HG03280 (cell line): Measurements from ENCODE around the gene LLGL2.
"Not testable (repeated sequence)": the region's sequence is repeated elsewhere in the genome, so short reads cannot be mapped to it uniquely, and the experiment has no call there.

ENCODE experiments used
- ATAC-seq: cut with Tn5 transposase; IDR thresholded peaks from one replicate; pipeline ENCODE4 v1.9.1; 2021; ENCODE audit warnings: mild to moderate bottlenecking, moderate library complexity; ENCODE audit not compliant: unreplicated experiment

Gene LLGL2

GRCh38 chr17:75588596-75589011 is 63.1 kb downstream of the LLGL2 start:
- no peak for ATAC-seq

DNA sequence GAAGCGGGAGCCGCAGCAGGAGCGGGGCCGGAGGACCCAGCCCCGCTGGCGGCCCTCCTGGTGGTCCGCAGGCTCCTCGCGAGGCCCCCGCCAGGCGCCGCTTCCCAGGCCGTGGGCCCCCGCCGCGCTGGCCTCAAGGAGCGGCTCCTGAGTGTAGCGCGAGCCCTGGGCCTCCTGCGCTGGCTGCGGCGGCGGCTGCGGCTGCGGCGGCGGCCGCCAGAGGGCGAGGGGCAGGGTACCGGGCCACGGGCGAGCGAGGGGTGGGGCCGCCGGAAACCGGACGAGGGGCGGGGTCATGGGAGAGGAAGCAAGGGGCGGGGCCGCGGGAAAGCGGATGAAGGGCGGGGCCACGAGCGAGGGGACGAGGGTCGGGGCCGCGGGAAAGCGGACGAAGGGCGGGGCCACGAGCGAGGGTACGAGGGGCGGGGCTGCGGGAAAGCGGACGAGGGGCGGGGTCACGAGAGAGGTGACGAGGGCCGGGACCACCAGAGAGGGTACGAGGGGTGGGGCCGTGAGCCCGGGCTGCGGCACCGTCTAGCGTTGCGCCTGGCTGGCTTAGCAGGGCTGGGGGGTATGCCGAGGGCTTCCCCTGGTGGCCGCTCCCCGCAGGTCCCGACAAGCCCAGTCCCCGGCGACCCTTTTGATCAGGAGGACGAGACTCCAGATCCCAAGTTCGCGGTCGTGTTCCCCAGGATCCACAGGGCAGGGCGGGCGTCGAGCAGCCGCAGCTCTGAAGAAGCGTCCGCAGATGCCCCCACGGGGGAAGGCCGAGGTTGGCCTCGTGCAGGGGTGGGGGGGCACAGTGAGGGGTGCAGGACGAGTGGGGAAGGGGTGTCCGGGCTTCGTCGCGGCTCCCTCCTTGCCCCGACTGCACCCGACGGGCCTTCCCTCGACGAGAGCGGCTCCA is 63.8 kb downstream of the LLGL2 start:
- ATAC-seq: peak; percentile 73

GRCh38 chr17:75589919-75590303 is 64.4 kb downstream of the LLGL2 start:
- no peak for ATAC-seq

DNA sequence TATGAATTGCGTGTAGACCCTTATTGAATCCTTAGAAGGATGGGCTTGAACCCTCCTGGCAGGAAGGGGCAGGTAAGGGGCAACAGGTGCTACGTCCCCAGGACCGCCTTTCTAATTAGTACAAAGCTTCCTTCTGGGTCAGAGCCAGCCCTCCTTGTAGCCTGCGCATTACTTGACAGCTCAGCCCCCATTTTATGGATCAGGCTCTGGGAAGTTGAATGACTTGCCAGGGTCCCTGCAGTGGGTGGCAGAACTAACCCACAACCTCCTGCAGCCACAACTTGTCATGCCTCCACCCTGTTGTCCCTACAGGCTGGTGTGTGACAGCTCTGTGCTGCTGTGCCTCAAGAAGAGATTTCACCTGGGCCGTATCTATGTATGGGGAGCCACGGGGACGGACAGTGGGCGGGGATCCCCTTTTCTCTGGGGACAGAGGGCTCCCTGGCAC is 64.8 kb downstream of the LLGL2 start:
- no peak for ATAC-seq

DNA sequence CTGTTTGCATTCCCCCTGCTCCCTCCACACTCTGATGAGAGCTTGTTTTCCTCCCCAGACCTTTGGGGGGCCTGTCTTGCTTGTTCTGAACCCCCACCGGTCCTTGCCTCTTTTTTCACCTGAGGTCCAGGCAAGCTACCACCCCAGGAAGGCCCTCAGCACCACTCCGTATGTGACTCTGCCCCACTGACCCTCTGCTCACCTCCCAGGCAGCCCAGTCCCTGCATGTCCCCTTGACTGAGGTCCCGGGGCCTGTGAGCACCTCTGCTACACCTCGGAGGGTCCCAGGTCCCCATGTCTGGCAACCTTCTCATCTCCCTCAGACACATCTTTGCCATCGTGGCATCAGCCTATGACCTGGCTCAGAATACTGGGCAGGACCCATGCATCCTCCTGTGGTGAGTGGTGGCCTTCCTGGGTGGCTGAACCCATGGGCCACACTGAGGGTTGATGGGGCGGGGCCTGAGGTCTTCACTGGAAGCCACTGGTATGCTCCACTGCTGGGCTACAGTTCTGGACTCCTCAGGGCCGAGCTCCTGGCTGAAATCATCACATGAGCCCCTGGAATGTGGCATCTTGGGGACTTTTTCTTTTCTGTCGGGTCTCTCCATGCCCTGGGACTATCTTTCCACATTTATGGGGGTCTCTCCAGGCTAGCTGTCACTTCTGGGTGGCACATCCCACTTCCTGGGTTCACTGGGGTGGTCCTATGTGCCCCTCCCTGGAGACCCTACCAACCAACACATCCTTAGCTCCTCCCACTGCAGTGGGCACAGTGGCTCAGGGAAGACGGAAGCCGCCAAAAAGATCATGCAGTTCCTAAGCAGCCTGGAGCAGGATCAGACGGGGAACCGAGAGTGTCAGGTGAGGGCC is 65.6 kb downstream of the LLGL2 start:
- no peak for ATAC-seq

GRCh38 chr17:75591722-75592302 is 66.3 kb downstream of the LLGL2 start:
- no peak for ATAC-seq

DNA sequence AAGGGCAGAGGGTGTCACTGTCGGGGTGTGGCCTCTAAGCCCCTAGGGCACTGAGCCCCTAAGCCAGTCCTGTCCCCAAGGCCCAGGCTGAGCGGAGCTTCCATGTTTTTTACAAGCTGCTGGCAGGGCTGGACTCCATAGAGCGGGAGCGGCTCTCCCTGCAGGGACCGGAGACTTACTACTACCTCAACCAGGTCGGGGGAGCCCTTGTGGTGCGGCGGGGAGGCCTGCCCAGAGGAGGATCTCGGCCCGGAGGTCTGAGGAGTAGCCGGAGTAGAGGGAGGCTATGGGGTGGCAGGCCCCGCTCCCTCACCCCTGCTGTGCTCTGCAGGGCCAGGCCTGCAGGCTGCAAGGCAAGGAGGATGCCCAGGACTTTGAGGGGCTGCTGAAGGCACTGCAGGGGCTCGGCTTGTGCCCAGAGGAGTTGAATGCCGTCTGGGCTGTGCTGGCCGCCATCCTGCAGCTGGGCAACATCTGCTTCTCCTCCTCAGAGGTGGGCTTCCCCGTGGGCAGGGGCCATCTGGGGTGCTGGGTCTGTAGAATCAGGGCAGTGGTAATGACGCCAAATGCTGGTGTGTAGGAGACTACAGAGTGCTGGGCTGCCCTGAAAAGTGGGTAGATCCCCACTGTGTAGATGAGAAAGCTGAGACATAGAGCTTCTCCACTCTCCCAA is 67.0 kb downstream of the LLGL2 start:
- no peak for ATAC-seq

DNA sequence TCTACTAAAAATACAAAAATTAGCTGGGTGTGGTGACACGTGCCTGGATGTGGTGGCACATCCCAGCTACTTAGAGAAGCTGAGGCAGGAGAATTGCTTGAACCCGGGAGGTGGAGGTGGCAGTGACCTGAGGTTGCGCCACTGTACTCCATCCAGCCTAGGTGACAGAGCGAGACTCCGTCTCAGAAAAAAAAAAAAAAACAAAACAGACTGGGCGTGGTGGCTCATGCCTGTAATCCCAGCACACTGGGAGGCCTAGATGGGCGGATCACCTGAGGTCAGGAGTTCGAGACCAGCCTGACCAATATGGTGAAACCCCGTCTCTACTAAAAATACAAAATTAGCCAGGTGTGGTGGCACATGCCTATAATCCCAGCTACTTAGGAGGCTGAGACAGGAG is 67.9 kb downstream of the LLGL2 start:
- ATAC-seq: not testable (repeated sequence)

DNA sequence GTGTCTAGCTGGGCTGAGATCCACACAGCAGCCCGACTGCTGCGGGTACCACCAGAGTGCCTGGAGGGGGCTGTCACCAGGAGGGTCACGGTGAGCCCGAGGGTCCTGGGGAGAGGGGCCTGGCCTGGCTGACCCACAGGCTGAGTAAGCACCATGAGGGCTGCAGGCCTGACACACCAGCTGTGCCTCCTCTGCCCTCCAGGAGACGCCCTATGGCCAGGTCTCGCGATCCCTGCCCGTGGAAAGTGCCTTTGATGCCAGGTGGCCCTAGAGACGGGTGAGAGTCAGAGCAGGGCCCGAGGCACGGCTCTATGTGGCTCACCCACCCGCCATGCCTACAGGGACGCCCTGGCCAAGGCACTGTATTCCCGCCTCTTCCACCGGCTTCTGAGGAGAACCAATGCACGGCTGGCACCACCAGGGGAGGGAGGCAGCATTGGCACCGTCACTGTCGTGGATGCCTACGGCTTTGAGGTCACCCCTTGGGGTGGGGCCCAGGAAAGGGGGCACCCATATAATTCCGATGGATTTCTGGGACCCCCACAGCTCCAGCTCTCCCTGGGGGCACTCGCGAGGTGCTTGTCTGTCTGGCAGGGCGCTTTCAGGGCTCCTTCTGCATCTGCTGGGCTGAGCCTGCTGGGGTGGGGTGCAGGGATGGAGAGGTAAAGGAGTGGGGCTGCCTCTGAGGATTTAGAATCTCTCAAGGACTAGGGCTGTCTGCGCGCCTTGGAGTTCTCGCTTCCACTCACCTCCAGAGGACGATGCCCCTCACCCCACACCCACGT is 69.2 kb downstream of the LLGL2 start:
- ATAC-seq: no peak

- no peak for ATAC-seq
Observed at GRCh38 chr17:75595284-75595919, 69.9 kb downstream of the LLGL2 start.

DNA sequence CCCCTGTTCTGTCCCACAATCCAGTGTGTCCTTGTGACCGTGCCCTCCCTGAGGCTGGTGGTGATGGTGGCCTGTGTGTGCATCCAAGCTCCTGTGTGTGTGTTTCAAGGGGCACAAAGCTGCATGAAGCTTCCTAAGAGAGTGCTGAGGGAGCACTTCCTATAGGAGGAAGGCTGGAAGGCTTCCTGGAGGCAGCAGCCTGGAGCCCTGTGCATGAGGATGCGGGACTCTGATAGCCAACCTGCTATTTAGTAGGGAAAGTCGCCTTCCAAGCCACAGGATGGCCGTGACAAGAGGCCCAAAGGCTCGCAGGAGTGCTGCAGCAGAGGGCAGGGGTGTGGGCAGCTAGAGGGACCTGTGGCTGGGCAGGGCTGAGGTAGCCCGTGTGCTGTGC is 70.4 kb downstream of the LLGL2 start:
- no peak for ATAC-seq

DNA sequence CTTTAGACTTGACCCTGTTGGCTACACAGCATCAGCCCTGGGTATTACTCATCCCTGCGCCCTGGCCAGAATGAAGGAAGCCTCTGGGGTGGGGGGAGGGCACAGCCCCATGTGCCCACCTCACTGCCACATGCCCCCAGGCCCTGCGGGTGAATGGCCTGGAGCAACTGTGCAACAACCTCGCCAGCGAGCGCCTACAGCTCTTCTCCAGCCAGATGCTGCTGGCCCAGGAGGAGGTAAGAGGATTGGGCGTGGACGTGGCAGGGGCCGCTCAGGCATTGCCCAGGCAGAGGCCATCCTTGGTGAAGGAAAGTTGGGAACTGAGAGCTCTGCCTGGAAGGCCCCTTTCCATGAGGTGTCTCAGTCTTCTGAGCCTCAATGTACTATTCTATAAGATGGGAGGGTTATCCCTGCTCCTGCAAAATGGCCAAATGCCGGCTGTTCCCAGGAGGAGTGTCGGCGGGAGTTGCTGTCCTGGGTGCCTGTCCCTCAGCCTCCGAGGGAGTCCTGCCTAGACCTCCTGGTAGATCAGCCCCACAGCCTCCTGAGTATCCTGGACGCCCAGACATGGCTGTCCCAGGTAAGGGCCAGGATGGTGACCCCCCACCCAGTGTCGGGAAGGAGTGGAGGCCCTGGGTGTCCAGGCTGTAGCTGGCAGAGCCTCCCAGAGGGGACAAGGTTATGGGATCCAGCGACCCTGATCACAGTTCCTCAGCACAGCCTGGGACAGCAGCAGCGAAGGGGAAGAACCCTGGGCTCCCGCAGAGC is 71.0 kb downstream of the LLGL2 start:
- no peak for ATAC-seq

DNA sequence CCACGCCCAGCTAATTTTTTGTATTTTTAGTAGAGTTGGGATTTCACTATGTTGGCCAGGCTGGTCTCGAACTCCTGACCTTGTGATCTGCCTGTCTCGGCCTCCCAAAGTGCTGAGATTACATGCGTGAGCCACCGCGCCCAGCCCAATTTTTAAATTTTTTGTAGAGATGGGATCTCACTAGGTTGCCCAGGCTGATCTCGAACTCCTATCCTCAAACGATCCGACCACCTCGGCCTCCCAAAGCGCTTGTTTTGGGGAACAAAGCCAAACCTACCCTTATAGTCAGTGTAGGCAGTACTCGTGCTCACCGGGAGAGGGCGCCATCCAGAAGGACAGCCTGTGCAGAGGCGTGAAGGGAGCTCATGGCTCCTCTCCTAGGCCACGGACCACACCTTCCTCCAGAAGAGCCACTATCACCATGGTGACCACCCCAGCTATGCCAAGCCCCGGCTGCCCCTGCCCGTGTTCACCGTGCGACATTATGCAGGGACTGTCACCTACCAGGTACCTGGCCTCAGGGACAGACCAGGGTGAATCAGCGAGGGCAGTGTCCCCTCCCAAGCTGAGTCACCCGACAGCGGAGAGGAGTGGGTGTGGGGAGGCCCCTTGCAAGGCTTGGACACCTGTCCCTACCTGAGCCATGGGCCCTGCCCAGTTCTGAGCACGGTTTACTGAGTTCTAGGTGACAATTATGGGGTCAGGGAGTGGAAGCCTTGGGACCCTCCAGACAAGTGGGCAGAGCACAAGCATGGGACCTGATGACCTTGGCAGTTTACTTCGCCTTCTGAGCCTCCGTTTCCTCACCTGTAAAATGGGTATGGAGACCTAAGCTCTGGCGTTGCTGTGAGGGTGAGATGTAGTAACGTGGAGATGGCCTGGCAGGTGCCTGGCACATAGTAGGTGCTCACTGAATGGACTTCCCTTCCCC is 75.8 kb downstream of the LLGL2 start:
- ATAC-seq: no peak

DNA sequence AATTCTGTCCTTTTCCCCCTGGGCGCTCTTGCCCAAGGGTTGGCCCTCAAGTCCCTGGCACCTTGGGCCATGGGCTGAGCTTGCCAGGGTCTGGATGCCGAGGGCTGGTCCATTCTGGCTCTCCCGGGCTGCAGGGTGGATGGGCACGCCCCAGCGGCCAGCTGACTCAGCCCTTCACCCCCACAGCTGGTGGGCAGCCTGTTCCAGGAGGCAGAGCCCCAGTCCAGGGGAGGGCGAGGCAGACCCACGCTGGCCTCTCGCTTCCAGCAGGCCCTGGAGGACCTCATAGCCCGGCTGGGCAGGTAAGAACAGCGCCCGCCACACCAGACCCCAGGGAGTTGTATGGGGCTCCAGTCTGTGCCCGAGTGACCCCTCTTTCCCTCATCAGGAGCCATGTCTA is 77.1 kb downstream of the LLGL2 start:
- no peak for ATAC-seq

DNA sequence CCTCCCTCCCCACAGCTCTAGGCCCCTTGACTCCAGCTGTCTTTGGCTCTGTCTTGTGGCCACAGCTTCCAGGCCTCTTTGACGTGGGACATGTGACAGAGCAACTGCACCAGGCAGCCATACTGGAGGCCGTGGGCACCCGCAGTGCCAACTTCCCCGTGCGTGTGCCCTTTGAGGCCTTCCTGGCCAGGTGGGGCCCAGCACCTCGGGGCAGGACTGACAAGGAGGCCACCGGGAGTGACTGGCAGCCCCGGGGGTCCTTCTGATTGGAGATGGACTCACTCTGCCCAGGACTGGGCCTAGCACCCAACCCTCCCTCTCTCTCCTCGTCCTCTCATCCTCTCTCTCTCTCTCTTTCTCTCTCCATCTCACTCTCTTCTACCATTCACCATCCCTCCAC is 77.6 kb downstream of the LLGL2 start:
- no peak for ATAC-seq

DNA sequence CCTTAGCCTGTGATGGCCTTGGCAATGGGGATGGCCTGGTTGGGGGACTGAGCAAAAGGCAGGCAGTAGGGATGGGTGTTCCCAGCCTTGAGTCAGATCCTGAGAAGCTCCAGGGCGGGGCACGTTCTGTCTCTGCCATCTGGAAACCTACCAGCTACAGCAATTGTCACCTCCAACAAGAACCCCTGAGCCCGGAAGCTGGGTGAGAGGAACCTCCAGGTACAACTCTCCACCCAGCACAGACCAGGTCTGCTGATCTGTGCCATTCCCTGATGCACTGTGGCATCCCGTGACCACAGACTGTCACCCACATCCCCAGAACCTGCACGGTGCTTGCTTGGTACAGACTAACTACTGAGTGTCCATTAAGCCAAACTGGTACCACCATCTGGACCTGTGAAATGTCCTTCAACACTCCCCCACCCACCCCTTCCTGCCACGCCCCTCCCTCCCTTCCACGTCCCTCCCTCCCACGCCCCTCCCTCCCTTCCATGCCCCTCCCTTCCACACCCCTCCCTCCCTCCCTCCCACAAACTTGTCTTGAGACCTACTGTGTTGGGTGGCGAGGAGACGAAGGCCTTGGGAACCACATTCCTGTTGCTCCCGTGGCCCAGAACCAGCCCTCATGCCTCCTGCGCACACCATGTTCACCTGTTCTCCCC is 78.7 kb downstream of the LLGL2 start:
- ATAC-seq: no peak

DNA sequence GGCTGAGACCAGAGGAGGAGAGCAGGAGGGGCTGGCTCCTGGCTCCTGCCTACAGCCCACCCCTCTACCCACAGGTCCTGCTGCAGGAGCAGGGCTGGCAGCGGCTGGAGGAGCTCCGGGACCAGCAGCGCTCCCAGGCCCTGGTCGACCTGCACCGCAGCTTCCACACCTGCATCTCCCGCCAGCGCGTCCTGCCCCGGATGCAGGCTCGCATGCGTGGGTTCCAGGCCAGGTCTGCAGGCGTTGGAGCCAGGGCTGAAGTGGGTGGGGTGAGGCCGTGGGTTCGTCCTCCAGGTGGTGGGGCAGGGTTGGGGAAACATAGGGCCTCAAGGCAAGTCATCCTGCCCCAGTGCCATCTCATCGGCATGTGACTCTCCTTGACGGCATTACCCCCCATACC is 80.3 kb downstream of the LLGL2 start:
- no peak for ATAC-seq
